ENCODE data around the gene DDC.

Gene DDC

GRCh38 chr7:50409856-50410745, 155.1 kb downstream of the DDC start:
- DNase-seq = no peak
